GM12872 (cell line): Measurements from ENCODE around the gene GPR137.

Source experiments
- CTCF ChIP-seq: IDR thresholded peaks from 3 replicates; pipeline ENCODE4 v1.5.1; 2011; ENCODE audit warnings: low read depth, mild to moderate bottlenecking, low read length, moderate library complexity; ENCODE audit not compliant: insufficient read depth

The GPR137 gene

GRCh38 chr11:64246871-64247728 lies 38.5 kb upstream of the GPR137 start, which contains the start of gene PPP1R14B:
Gene PPP1R14B, minus strand, starts transcription at chr11:64246943. Its CDS starts 270 bp downstream, at chr11:64246673.
- 0 out of 3 replicates have a peak, but pooled peaks have one; percentile 2 for TF ChIP-seq CTCF

GRCh38 chr11:64247729-64248531 lies 37.7 kb upstream of the GPR137 start:
- TF ChIP-seq CTCF: no peak

- TF ChIP-seq CTCF: no peak
Observed at GRCh38 chr11:64248578-64248977, 37.1 kb upstream of the GPR137 start.

- no peak for TF ChIP-seq CTCF
Observed at GRCh38 chr11:64249038-64249437, 36.6 kb upstream of the GPR137 start.

GRCh38 chr11:64249563-64250414 lies 35.9 kb upstream of the GPR137 start:
- TF ChIP-seq CTCF: no peak

GRCh38 chr11:64250415-64251015 lies 35.1 kb upstream of the GPR137 start:
- TF ChIP-seq CTCF: no peak
